HG03060 (cell line): Measurements from ENCODE around the gene KIF26B.
"Not testable (repeated sequence)": the region's sequence is repeated elsewhere in the genome, so short reads cannot be mapped to it uniquely, and the experiment has no call there.

Source experiments
- ATAC-seq: cut with Tn5 transposase; IDR thresholded peaks from one replicate; pipeline ENCODE4 v1.9.1; 2021; ENCODE audit warnings: low read depth, moderate number of reproducible peaks; ENCODE audit not compliant: unreplicated experiment

Gene KIF26B

GRCh38 chr1:245704341-245704740, 549.6 kb downstream of the KIF26B start:
- ATAC-seq: no peak

GRCh38 chr1:245704765-245705164, 550.0 kb downstream of the KIF26B start:
- ATAC-seq: no peak

GRCh38 chr1:245707941-245708340, 553.2 kb downstream of the KIF26B start:
- no peak for ATAC-seq

GRCh38 chr1:245710961-245711903, 556.4 kb downstream of the KIF26B start:
- ATAC-seq: no peak

- not testable (repeated sequence) for ATAC-seq
Measured at GRCh38 chr1:245714027-245714426, 559.2 kb downstream of the KIF26B start.

GRCh38 chr1:245715291-245715701, 560.5 kb downstream of the KIF26B start:
- no peak for ATAC-seq

GRCh38 chr1:245715970-245716369, 561.2 kb downstream of the KIF26B start:
- no peak for ATAC-seq

GRCh38 chr1:245716561-245716960, 561.8 kb downstream of the KIF26B start:
- ATAC-seq: no peak

- ATAC-seq: no peak
Measured at GRCh38 chr1:245717611-245718010, 562.8 kb downstream of the KIF26B start.

GRCh38 chr1:245718123-245718522, 563.3 kb downstream of the KIF26B start:
- no peak for ATAC-seq

- no peak for ATAC-seq
Measured at GRCh38 chr1:245718951-245719350, 564.2 kb downstream of the KIF26B start.

GRCh38 chr1:245721488-245721887, 566.7 kb downstream of the KIF26B start:
- no peak for ATAC-seq

GRCh38 chr1:245728035-245728434, 573.2 kb downstream of the KIF26B start:
- not testable (repeated sequence) for ATAC-seq

- no peak for ATAC-seq
Measured at GRCh38 chr1:245730801-245731200, 576.0 kb downstream of the KIF26B start.

- ATAC-seq: not testable (repeated sequence)
Measured at GRCh38 chr1:245740336-245740735, 585.6 kb downstream of the KIF26B start.

- ATAC-seq: no peak
Measured at GRCh38 chr1:245742896-245743295, 588.1 kb downstream of the KIF26B start.

- no peak for ATAC-seq
Measured at GRCh38 chr1:245748240-245748639, 593.5 kb downstream of the KIF26B start.

GRCh38 chr1:245748646-245749045, 593.9 kb downstream of the KIF26B start:
- no peak for ATAC-seq

GRCh38 chr1:245749053-245749452, 594.3 kb downstream of the KIF26B start:
- no peak for ATAC-seq

GRCh38 chr1:245750261-245750660, 595.5 kb downstream of the KIF26B start:
- ATAC-seq: no peak

- ATAC-seq: no peak
Measured at GRCh38 chr1:245751116-245751515, 596.3 kb downstream of the KIF26B start.
